GM23338 (cell line): Measurements from ENCODE around the gene B4GALNT1. TPM values are rescaled to one million over a fixed set of nuclear protein-coding genes. Genes with fewer than 3 reads are reported as not detected.

ENCODE experiments used
- ATAC-seq: fragments of 200-7000 bp; cut with Tn5 transposase; 3 replicates; pipeline ENCODE4 v1.9.1; 2020
- DNase-seq: peaks from one replicate; pipeline ENCODE4 v3.0.0-alpha.2; 2015; ENCODE audit warnings: low spot score
- H2AFZ ChIP-seq: fragments of 200-600 bp; sonication (generic); 2 replicates; pipeline ENCODE4 v1.8.0; 2016; ENCODE audit warnings: antibody characterized with exemption, mild to moderate bottlenecking, moderate library complexity
- H3F3A ChIP-seq: fragments of 200-600 bp; sonication (generic); replicated peaks from 2 replicates; pipeline ENCODE4 v1.8.0; 2017; ENCODE audit warnings: antibody characterized with exemption, mixed run types, low read depth
- H3K27ac ChIP-seq: fragments of 200-600 bp; sonication (generic); 2 replicates; pipeline ENCODE4 v1.6.1; 2016; ENCODE audit warnings: low read depth
- H3K27me3 ChIP-seq: fragments of 200-600 bp; sonication (generic); 2 replicates; pipeline ENCODE4 v1.8.0; 2016; ENCODE audit warnings: mild to moderate bottlenecking, mixed run types, moderate library complexity; ENCODE audit not compliant: insufficient read depth
- H3K36me3 ChIP-seq: fragments of 200-600 bp; sonication (generic); 2 replicates; pipeline ENCODE4 v1.8.0; 2016; ENCODE audit warnings: mild to moderate bottlenecking; ENCODE audit not compliant: insufficient read depth
- H3K4me1 ChIP-seq: fragments of 200-600 bp; sonication (generic); 2 replicates; pipeline ENCODE4 v1.8.0; 2016; ENCODE audit warnings: mild to moderate bottlenecking, moderate library complexity; ENCODE audit not compliant: insufficient read depth
- H3K4me2 ChIP-seq: fragments of 200-600 bp; sonication (generic); 2 replicates; pipeline ENCODE4 v1.7.1; 2017; ENCODE audit warnings: mixed run types
- H3K4me3 ChIP-seq: fragments of 200-600 bp; sonication (generic); 2 replicates; pipeline ENCODE4 v1.6.1; 2016; ENCODE audit warnings: mixed run types
- H3K79me2 ChIP-seq: fragments of 200-600 bp; sonication (generic); replicated peaks from 2 replicates; pipeline ENCODE4 v1.8.0; 2017; ENCODE audit warnings: mild to moderate bottlenecking; ENCODE audit not compliant: insufficient read depth
- H3K9me2 ChIP-seq: fragments of 200-600 bp; sonication (generic); 2 replicates; pipeline ENCODE4 v1.8.0; 2017; ENCODE audit not compliant: insufficient read depth
- H4K20me1 ChIP-seq: fragments of 200-600 bp; sonication (generic); replicated peaks from 2 replicates; pipeline ENCODE4 v1.8.0; 2017; ENCODE audit warnings: mild to moderate bottlenecking; ENCODE audit not compliant: insufficient read depth
- H3K27ac Mint-ChIP-seq: 2 replicates; pipeline ENCODE4 v1.8.0; 2020; ENCODE audit warnings: inconsistent platforms, mild to moderate bottlenecking, moderate library complexity, mixed read lengths
- H3K27me3 Mint-ChIP-seq: 3 replicates; pipeline ENCODE4 v1.8.0; 2022; ENCODE audit warnings: low read depth, mild to moderate bottlenecking, moderate library complexity, mixed read lengths, inconsistent platforms; ENCODE audit not compliant: insufficient read depth, poor library complexity
- H3K36me3 Mint-ChIP-seq: 3 replicates; pipeline ENCODE4 v1.8.0; 2021; ENCODE audit warnings: low read depth, mild to moderate bottlenecking, inconsistent platforms, moderate library complexity, mixed read lengths
- H3K4me1 Mint-ChIP-seq: 3 replicates; pipeline ENCODE4 v1.8.0; 2020; ENCODE audit warnings: mild to moderate bottlenecking, inconsistent platforms, mixed read lengths
- H3K4me3 Mint-ChIP-seq: 3 replicates; pipeline ENCODE4 v1.8.0; 2021; ENCODE audit warnings: moderate library complexity, mild to moderate bottlenecking, inconsistent platforms, mixed read lengths
- H3K9me3 Mint-ChIP-seq: 3 replicates; pipeline ENCODE4 v1.8.0; 2020; ENCODE audit warnings: moderate library complexity, mild to moderate bottlenecking, inconsistent platforms, mixed read lengths
- CREB1 ChIP-seq: fragments of 250-450 bp; sonication (Bioruptor Pico); IDR thresholded peaks from 2 replicates; pipeline ENCODE4 v1.5.0; 2020; ENCODE audit warnings: low read depth, mild to moderate bottlenecking, moderate library complexity
- CTCF ChIP-seq, 2 experiments: fragments of 200-600 bp in 1 of 2; sonication (generic) in 1 of 2; conservative IDR thresholded peaks; 2 replicates each; pipeline versions ENCODE4 v1.5.1 to v1.6.1; 2016 to 2017; ENCODE audit warnings: antibody characterized with exemption in 2 of 2, low read depth in 2 of 2, mild to moderate bottlenecking in 2 of 2, moderate library complexity in 1 of 2
- ETS1 ChIP-seq: IDR thresholded peaks from 2 replicates; pipeline ENCODE4 v1.6.1; 2016; ENCODE audit warnings: antibody characterized with exemption
- EZH2 ChIP-seq: fragments of 200-600 bp; sonication (generic); IDR thresholded peaks from one replicate; pipeline ENCODE4 v1.8.0; 2017; ENCODE audit warnings: antibody characterized with exemption, mild to moderate bottlenecking, low read depth; ENCODE audit not compliant: unreplicated experiment
- JUNB ChIP-seq: IDR thresholded peaks from one replicate; pipeline ENCODE4 v1.6.1; 2016; ENCODE audit warnings: antibody characterized with exemption; ENCODE audit not compliant: unreplicated experiment
- POLR2AphosphoS5 ChIP-seq: IDR thresholded peaks from 2 replicates; pipeline ENCODE4 v1.6.1; 2016; ENCODE audit warnings: antibody characterized with exemption, low read depth
- STAT1 ChIP-seq: IDR thresholded peaks from one replicate; pipeline ENCODE4 v1.6.1; 2016; ENCODE audit warnings: antibody characterized with exemption; ENCODE audit not compliant: unreplicated experiment
- ZNF114 ChIP-seq: fragments of 250-450 bp; sonication (Bioruptor Pico); IDR thresholded peaks from 2 replicates; pipeline ENCODE4 v1.5.0; 2020; ENCODE audit warnings: mild to moderate bottlenecking, moderate library complexity
- ZNF331 ChIP-seq: fragments of 250-450 bp; sonication (Bioruptor Pico); IDR thresholded peaks from 2 replicates; pipeline ENCODE4 v1.5.0; 2020; ENCODE audit warnings: low read depth, mild to moderate bottlenecking, moderate library complexity
- polyA plus RNA-seq: library from polyadenylated mRNA; unstranded; fragments of >200 nt; fragmentation: Nextera tagmentation; extraction: Ambion mirVana; gene quantifications from 2 replicates; pipeline ENCODE4 v1.2.1, GENCODE V29; 2016
- total RNA-seq: library from RNA; depleted of rRNA; stranded (reverse); fragments of >200 nt; shearing (Covaris generic); gene quantifications from 2 replicates; pipeline ENCODE4 v1.2.3, GENCODE V29; 2014
- TF ChIP-seq, protein P1 (sequence below): IDR thresholded peaks from one replicate; pipeline ENCODE4 v1.6.1; 2018; ENCODE audit warnings: antibody characterized with exemption; ENCODE audit not compliant: unreplicated experiment

The B4GALNT1 gene
- total and polyA plus RNA-seq, 2 experiments from 2014 or later, result 1.3 to 2.4 TPM

DNA sequence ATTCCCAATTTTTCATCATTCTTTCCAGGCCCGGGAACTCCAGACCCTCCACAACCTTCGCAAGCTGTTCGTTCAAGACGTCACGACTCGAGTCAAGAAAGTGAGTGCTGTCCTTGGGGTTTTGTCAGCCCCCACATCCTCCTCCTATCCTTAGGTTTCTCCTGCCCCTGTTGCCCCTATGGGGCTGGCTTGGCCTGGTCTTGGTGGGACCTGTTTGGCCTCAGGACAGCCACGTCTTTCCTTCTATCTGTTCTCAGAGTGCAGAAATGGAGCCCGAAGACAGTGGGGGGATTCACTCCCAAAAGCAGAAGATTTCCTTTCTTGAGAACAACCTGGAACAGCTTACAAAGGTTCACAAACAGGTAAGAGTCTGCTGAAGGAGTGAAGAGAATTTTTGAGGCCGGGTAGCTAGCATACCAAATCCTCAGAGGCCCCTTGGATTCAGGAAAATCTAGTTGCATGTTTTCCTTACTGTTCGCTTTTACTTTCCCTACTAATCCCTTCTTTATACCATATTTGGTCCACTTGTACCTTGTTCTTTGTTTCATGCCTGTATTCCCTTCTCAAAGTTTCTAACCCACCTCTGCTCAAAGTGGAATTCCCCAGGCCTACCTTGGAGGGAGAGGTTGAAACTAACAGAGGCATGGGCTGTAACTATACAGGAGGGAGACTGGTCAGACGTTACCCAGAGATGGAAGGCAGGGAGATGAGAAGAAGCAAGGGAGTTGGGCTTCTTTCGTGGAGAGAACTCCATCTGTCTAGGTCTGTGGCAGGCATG, 54.8 kb downstream of the B4GALNT1 start:
- Mint-ChIP-seq H3K27me3 (peaks cover 4% of the 10 kb centered on the region), H3K36me3 (peaks cover 56% of the 10 kb centered on the region), H3K9me3 (no peaks in the 10 kb centered on the region), H3K4me3 (no peak overlapping the region), H3K27ac (no peak overlapping the region), H3K4me1 (no peaks in the 10 kb centered on the region; the same call in 2 of the 3 replicates)
- peaks cover 12% of the 10 kb centered on the region; the same call in 1 of the 2 replicates for H3F3A ChIP-seq
- H3K9me2 ChIP-seq, result no peaks in the 10 kb centered on the region
- no peaks in the 10 kb centered on the region for H3K79me2 ChIP-seq
- no peak for DNase-seq
- no peak overlapping the region for H3K4me2 ChIP-seq
- no peak overlapping the region for H3K27ac ChIP-seq
- no peaks in the 10 kb centered on the region for H3K4me1 ChIP-seq
- no peak overlapping the region for H2AFZ ChIP-seq
- H4K20me1 ChIP-seq, result peaks cover 10% of the 10 kb centered on the region
- peaks cover 5% of the 10 kb centered on the region for H3K36me3 ChIP-seq
- H3K27me3 ChIP-seq, result no peaks in the 10 kb centered on the region
- TF ChIP-seq JUNB, result no peak
- no peak for TF ChIP-seq STAT1
- no peak for TF ChIP-seq ZNF331 (CRISPR knock-in tag)
- TF ChIP-seq ZNF114, result no peak
- TF ChIP-seq CTCF (conservative IDR thresholded peaks at IDR 0.05; ENCODE audit: low read depth in 2 of 2), result no peak
- TF ChIP-seq EZH2, result no peak
- no peak for TF ChIP-seq CREB1 (CRISPR knock-in tag)
- no peak for TF ChIP-seq POLR2AphosphoS5
- TF ChIP-seq ETS1, result no peak
- TF ChIP-seq, protein P1, sequence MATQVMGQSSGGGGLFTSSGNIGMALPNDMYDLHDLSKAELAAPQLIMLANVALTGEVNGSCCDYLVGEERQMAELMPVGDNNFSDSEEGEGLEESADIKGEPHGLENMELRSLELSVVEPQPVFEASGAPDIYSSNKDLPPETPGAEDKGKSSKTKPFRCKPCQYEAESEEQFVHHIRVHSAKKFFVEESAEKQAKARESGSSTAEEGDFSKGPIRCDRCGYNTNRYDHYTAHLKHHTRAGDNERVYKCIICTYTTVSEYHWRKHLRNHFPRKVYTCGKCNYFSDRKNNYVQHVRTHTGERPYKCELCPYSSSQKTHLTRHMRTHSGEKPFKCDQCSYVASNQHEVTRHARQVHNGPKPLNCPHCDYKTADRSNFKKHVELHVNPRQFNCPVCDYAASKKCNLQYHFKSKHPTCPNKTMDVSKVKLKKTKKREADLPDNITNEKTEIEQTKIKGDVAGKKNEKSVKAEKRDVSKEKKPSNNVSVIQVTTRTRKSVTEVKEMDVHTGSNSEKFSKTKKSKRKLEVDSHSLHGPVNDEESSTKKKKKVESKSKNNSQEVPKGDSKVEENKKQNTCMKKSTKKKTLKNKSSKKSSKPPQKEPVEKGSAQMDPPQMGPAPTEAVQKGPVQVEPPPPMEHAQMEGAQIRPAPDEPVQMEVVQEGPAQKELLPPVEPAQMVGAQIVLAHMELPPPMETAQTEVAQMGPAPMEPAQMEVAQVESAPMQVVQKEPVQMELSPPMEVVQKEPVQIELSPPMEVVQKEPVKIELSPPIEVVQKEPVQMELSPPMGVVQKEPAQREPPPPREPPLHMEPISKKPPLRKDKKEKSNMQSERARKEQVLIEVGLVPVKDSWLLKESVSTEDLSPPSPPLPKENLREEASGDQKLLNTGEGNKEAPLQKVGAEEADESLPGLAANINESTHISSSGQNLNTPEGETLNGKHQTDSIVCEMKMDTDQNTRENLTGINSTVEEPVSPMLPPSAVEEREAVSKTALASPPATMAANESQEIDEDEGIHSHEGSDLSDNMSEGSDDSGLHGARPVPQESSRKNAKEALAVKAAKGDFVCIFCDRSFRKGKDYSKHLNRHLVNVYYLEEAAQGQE, result no peak
- no peak for ATAC-seq
- H3K4me3 ChIP-seq, result no peak overlapping the region
